ENCODE data around the gene NGF. TPM values are rescaled to one million over a fixed set of nuclear protein-coding genes. Genes with fewer than 3 reads are reported as not detected.

The NGF gene
- total and polyA plus RNA-seq, 11 donors: 0.94 to 13.6 (median 2.9) TPM

GRCh38 chr1:115374598-115374997 is 36.5 kb upstream of the NGF start:
- Histone ChIP-seq H3K4me3 (no peak overlapping the region), H3K36me3 (no peaks in the 10 kb centered on the region), H3K27me3 (no peaks in the 10 kb centered on the region), H3K27ac (no peak overlapping the region), H3K4me1 (no peaks in the 10 kb centered on the region), H3K9me3 (no peaks in the 10 kb centered on the region)
- intact Hi-C loops (cut with DNase I): loop anchor here in 1 of 10 donors (5.0 kb wide), 1 partner anchor 53 kb away; no protein-coding TSS in a partner anchor
- TF ChIP-seq, protein P1, sequence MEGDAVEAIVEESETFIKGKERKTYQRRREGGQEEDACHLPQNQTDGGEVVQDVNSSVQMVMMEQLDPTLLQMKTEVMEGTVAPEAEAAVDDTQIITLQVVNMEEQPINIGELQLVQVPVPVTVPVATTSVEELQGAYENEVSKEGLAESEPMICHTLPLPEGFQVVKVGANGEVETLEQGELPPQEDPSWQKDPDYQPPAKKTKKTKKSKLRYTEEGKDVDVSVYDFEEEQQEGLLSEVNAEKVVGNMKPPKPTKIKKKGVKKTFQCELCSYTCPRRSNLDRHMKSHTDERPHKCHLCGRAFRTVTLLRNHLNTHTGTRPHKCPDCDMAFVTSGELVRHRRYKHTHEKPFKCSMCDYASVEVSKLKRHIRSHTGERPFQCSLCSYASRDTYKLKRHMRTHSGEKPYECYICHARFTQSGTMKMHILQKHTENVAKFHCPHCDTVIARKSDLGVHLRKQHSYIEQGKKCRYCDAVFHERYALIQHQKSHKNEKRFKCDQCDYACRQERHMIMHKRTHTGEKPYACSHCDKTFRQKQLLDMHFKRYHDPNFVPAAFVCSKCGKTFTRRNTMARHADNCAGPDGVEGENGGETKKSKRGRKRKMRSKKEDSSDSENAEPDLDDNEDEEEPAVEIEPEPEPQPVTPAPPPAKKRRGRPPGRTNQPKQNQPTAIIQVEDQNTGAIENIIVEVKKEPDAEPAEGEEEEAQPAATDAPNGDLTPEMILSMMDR (IDR thresholded peaks at IDR 0.05): no peak
- no peak for TF ChIP-seq POLR2A (IDR thresholded peaks at IDR 0.05)
- DNase-seq (no peak), ATAC-seq (no peak)
- 90 to 95% (median 92%) methylated on average over 3 of the region's 3 CpGs for WGBS, 4 donors

GRCh38 chr1:115373305-115373704 is 35.3 kb upstream of the NGF start:
- DNase-seq (no peak), ATAC-seq (no peak)
- H3K27me3 ChIP-seq: no peaks in the 10 kb centered on the region
- no peak overlapping the region for H3K27ac ChIP-seq
- H3K9me3 ChIP-seq: no peaks in the 10 kb centered on the region
- H3K36me3 ChIP-seq: no peaks in the 10 kb centered on the region
- peaks cover 0 to 3% (median 0%) of the 10 kb centered on the region in 12 donors for H3K4me1 ChIP-seq
- no peak overlapping the region for H3K4me3 ChIP-seq
- no peak for TF ChIP-seq POLR2A (IDR thresholded peaks at IDR 0.05)
- TF ChIP-seq, protein P1 (IDR thresholded peaks at IDR 0.05): no peak
- intact Hi-C loops (cut with DNase I): loop anchor here in 1 of 10 donors (5.0 kb wide), 1 partner anchor 54 kb away; no protein-coding TSS in a partner anchor

GRCh38 chr1:115365738-115366137 is 27.7 kb upstream of the NGF start:
- intact Hi-C loops (cut with DNase I): no loop called here
- peaks cover 0 to 7% (median 0%) of the 10 kb centered on the region in 12 donors for H3K9me3 ChIP-seq
- no peak for TF ChIP-seq POLR2A (IDR thresholded peaks at IDR 0.05)
- TF ChIP-seq, protein P1 (IDR thresholded peaks at IDR 0.05): no peak
- DNase-seq (peak in 3 of 5 donors; percentile 20 to 50 (median 29)), ATAC-seq (peak in 2 of 4 donors; percentile 27 to 41)
- H3K27ac ChIP-seq: peak overlapping the region in 8 of 12 donors; percentile 24 to 91 (median 79)
- no peaks in the 10 kb centered on the region for H3K27me3 ChIP-seq
- H3K4me3 ChIP-seq: no peak overlapping the region
- peaks cover 0 to 46% (median 24%) of the 10 kb centered on the region in 12 donors for H3K4me1 ChIP-seq
- WGBS, 4 donors: 66 to 76% (median 70%) methylated on average over 5 of the region's 5 CpGs
- H3K36me3 ChIP-seq: no peaks in the 10 kb centered on the region

- no peaks in the 10 kb centered on the region for H3K36me3 ChIP-seq
- no peak overlapping the region for H3K4me3 ChIP-seq
- 36 to 53% (median 47%) methylated on average over 2 of the region's 2 CpGs for WGBS, 4 donors
- peak overlapping the region in 11 of 12 donors; percentile 45 to 91 (median 77) for H3K27ac ChIP-seq
- DNase-seq: peak in 1 of 5 donors; percentile 47
- intact Hi-C loops (cut with DNase I): no loop called here
- peaks cover 0 to 46% (median 24%) of the 10 kb centered on the region in 12 donors for H3K4me1 ChIP-seq
- TF ChIP-seq POLR2A (IDR thresholded peaks at IDR 0.05): no peak
- TF ChIP-seq, protein P1 (IDR thresholded peaks at IDR 0.05): no peak
- ATAC-seq: peak; percentile 70 to 85 (median 80)
- peaks cover 0 to 7% (median 0%) of the 10 kb centered on the region in 12 donors for H3K9me3 ChIP-seq
- no peaks in the 10 kb centered on the region for H3K27me3 ChIP-seq
Measured at GRCh38 chr1:115364780-115365155, 26.7 kb upstream of the NGF start.

Data from heart left ventricle (tissue), 16 donors.